ENCODE results near the gene RASSF4.

Gene RASSF4

DNA sequence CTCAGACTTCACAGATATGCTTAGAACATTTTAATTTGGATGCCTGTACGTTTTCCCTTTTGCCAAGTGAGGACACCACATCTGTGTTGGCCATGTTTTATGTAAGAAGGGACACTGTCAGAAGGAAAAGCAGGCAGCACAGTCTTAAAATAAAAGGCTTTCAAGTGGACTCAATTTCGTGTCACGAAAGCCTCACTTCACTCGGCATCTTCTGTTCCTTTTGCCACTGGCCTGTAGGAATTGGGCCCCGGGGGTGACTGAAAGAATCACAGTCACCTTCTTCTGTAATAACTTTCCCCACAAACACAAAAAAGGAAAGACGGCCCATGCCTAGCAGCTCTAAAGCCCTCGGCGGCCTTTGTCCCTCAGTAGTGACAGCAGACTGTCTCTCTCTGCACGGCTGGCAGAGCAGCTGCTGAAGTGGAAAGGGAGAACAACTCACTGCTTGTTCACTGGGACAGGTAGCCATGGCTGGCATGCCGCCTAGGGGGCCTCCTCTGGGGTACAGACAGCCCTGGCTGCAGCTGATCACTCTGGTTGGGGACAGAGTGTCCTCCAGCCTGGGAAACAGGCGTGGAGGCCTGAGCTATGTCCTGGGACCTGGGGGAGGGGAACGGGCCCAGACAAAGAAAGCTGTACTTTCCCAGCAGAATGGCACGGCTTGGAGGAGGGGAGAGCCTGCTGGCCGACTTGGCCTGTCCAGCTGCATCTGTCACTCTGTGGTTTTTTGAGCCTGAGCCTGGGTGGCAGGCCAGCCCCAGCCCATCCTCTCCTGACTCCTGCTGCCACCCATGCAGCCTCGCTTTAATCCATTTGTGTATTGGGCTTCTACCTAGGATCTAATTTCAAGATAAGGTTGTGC lies 4.4 kb downstream of the RASSF4 start:
- DNase-seq: no peak

DNA sequence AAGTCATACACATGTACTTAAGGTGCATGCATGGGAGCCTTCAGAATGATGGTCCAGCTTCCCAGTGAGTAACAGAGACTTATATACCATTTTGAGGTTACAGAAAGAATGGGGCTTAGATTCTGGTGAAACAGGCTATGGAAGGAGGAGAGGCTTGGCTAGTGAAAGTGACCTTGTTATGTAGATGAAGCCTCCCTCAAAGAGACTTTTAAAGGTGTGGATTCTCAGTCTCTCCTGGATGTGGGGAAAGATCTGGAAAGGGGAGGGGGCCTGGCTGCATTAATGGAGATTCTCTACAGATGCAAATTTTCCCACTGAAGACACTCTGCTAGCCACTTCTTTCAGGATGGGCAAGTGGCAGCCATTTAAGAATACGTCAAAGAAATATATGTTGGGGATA lies 5.5 kb downstream of the RASSF4 start:
- no peak for DNase-seq

DNA sequence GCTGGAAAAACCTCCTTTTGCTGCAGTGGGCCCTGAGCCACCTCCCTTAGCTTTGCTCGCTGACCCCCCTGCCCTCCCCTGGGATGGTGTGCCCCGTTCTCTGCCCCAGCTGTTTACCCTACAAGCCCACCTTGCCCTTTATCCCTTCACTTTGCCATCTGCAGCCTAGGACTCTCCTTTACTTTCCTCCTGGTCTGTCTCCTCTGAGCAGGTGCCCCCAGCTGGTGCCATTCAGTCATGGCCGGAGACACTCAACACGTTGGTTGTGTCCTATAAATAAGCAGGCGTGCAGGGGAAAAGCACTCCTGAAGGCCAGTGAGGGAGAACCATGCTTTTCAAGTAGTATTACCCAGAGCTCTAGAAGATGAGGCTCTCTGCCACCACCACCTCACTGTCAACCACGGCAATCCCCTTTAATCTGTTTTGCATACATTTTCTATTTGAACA lies 6.1 kb downstream of the RASSF4 start:
- DNase-seq: no peak

DNA sequence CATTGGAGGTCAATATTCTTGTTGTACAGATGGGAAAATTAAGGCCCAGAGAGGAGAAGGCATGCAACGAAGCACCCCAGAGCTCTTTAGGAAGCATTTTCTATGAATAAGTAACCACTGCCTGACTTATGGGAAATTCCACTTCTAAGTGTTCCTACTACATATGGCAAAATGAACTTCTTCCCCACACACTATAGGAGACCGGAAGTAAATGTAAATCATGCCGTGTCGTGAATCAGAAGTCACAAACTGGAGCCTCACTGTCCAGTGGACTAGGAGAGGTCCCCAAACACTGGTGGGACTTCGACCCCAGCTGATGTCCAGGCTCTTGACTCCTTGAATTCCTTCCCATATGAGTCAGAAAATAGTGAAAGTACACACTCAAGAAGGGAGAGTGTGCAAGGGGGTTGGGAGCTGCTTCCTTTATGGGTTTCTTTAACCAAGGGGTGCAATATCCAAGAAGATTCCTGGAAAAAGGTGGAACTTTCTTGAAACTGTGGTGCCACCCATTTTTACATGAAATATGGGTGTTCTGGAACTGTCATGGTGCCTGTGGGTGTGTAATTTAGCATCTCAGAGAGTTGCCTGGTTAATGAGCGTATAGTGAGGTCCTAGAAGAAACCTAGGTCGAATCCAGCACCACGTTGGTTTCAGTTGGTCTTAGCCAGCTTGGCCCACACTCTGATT lies 6.7 kb downstream of the RASSF4 start:
- DNase-seq: peak; percentile 24

DNA sequence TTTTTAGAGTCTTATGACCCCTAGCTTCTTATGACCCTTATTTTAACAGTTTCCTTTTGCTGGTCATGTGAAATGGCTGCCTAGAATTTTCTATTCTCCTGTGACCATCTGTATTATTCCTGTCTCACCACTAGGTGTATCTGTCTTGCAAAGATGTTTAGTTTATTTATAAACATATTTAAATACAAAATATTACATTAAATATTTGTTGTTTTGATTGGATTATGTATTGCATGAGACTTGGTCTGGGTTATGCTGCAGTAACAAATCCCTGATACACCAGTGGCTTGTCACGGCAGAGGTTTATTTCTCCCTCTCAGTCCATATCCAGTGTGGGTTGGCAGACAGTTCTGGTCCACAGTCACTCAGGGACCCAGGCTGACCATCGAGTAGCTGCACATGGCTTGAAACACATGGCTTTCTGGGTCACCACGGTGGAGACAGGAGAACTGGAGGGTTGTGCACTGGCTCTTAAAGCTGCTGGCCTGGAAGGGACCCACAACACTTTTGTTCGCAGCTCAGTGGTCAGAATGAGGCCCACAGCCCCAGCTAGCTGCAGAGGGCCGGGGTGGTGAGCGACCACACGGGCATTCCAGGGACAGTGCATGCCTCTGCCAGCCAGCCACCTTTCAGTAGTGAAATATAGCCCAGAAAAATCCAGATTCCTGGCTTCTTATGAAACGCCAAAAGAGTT lies 7.4 kb downstream of the RASSF4 start:
- DNase-seq: no peak

DNA sequence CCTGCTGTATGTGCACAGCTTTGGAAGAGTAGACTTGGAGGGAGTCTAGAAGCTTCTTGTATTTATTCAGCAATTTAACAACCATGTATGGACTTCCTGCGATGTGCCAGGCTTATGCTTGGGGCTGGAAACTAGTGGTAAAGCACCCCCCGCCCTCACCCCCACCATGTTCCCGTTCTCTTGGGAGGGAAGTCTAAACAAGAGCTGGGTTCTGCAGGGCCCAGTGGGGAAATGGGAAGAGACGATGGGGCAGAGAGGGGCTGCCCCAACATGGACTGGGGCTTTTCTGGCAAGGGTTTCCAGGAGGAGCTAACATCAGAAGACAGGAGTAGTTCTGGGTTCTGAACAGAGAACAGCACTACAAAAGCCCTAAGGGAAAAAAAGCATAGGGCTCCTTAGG lies 8.0 kb downstream of the RASSF4 start:
- DNase-seq: no peak

DNA sequence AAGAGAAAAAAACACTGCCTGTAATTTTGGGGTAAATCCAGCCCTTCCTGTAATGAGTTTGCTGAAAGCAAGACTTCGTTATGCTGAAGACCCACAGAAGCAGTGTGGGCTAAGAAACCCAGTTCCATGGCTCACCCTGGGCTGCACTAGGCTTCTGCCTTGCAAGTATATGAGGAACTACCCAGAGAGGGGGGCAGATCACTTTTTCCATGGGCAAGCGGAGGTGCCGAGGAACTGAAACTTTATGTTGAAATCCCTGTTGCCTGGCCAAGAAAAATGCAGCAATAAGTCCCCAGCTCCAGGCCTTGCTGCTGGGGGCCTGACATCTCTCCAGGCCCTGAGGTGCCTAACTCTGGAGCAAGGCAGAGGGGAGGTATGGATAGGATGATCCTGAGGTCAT lies 8.5 kb downstream of the RASSF4 start:
- no peak for DNase-seq

DNA sequence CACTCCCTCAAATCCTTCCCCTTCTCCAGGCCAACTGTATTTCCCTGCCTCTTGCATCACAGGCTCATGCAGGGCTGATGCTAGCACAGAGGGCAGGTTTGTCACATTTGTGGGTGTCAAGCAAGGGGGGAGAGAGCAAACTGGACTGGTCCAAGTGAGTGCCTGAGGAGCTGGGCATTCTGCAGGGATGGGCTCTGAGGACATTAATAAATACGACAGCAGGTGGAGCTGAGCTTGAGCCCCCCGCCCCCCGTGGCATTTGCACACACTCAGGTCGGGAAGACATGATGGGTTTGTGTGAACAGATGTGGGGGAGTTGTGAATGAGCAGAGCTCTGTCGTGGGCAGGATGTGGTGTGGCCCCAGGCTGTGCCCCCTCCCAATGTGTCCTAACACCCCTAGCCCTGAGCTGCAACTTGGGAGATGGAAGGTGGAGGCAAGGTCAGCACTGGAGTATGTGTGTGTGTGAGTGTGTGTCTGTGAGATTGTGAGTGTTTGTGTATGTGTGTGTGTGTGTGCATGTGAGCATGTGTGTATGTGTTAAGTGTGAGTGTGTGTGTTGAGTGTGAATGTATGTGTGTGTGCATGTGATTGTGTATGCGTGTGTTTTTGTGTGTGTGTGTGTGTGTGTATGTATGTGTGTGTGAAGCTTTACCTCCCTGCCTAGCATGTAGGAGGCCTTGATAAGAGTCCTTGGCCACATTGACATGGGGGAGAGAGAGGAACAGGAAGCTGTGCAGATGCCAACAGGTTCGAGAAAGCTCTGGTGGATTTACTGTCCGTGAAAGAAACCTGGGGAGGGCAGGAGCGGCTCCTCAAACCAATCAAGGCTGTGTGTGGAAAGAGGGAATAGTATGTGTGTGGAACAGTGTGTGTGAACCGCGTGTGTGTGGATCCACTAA lies 9.1 kb downstream of the RASSF4 start:
- DNase-seq: no peak

DNA sequence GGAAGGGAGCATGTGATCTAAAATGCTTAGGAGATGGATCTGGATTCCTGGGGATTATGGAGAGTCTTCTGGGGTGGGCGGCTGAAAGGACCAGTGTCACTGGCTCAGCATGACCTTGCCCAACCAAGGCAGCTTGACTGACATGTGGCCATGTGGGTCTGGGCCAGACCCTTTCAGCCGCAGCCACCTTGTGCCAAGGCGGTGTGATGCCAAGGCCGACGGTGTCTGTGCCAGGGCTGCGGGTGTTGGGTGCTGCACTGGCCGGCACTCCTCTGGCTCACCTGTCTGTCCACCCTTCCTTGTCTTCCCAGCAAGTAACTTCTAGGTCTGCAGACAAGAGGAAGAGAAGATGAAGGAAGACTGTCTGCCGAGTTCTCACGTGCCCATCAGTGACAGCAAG lies 10.3 kb downstream of the RASSF4 start:
- no peak for DNase-seq

DNA sequence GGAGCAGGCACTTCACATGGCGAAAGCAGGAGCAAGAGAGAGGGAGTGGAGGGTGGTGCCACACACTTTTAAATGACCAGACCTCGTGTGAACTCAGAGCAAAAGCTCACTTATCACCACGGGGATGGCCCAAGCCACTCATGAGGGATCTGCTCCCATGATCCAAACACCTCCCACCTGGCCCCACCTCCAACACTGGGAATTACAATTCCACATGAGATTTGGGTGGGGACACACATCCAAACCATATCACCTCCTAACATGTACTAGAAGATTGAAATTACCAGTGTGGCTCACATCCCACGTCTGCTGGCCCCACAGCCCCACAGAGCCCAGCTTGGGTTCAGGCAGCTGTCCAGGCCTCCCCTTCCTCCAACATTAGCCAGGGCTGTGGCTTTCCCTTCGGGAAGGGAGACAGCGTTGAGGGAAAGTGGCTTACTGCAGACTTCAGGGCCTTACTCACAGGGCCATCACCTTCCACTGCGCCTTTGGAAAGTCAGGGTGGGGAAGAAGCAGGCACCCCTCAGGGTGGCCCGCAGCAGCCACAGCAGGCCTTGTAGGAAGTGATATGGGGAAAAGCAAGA lies 11.3 kb downstream of the RASSF4 start:
- no peak for DNase-seq

DNA sequence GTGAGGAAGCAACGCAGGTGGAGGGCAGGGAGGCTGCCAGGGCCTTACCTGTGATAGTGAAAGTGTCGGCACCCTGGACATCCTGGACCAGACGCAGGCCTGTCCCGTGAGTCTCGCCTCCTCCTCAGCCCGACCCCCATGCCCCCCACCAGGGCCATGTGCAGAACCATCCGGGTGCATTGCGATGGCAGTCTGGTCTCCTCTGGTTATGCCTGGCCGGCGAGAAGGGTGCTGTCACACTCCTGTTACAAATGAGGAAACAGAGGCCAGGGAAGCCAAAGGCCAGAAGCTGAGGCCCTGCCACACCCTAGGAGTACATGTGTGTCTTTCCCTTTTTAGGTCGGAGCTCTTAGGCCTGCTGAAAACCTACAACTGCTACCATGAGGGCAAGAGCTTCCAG lies 11.8 kb downstream of the RASSF4 start:
- no peak for DNase-seq

DNA sequence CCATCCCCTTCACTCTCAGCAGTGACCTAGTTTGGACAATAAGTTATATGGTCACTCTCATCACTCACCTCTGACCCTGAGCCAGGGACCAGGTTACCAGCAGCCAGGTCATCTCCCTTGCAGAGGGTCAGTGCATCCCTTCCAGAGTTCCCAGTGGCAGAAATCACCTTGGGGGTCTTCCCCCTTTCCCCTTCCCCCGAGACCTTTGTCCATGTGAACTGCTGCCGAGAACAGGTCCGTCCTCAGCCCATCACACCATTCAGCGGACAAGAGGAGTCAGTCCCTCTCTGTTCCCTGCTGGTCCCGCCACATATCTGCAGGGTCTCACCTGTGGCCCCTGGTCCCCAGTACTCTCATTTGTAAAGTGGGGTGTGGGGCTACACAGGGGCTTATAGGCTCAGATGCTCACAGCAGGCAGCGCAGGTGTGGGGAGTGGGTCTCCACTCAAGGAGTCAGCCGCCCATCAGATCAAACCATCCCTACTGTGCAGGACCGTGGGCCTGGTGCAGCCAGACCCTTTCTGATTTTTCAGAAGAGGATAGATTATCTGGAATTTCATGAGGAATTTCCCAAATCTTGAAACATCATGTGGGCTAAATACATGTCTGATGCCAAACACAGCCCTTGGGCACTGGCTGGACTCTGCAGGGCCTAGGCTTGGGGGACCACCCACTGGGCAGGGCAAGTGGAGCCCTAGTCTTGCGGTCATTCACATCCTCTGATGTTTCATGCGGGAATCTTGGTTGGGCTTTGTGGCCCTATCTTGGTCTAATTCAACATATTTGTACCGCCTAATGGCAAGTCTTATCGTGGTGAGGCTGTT lies 12.5 kb downstream of the RASSF4 start:
- DNase-seq: no peak

DNA sequence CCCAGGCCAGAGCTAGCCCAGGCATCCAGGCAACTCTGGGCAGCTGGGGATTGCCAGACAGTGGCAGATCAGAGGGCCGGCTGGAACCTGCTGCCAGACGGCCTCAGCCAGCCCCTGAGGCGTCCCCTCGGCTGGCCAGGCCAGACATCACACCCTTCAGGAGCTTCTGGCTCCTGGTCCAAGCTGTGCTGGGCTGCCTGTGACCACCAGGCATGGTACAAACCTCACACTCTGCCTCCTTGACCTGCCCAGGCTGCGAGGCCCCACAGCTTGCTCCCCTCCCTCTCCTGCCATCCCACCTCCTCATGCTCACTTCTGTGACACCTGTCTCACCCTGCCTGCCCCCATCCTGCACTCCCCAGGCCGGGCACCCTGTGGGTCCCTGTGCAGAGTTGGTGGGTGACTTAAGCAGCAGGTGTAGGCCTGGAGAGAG lies 13.3 kb downstream of the RASSF4 start:
- no peak for DNase-seq

DNA sequence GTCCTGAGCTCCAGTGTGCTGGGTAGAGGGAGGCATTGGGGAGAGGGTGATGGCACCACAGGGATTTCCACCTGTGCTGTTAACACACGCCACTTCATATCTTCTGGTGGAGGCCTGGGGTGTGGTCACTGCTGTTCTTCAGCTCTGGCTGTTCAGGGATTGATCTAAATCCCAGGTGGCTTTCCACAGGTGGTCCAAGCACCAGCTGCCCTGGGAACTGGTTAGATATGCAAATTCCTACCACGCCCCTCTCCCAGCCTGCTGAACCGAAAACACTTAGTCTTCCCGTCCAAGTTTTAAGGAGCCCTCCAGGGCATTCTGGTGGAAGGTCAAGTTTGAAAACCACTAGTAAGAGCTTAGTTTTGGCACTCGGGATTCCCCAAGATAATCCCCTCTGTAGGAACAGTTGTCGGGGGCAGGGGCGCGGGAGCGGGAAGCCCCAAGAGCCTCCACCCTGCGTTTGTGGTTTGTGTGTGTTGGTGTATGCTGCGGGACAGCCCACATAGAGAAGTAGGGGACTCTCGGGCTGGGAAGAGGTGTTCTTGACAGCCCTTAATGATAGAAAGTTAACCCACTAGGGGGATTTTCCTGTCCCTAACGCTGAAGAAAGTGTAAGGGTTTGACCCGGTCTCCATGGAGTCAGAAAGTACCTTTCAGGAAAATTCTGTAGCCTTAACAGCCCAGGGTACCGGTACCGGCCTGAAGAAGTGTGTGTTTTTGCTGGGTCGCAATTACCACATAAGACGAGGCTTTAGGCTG lies 13.9 kb downstream of the RASSF4 start:
- no peak for DNase-seq

DNA sequence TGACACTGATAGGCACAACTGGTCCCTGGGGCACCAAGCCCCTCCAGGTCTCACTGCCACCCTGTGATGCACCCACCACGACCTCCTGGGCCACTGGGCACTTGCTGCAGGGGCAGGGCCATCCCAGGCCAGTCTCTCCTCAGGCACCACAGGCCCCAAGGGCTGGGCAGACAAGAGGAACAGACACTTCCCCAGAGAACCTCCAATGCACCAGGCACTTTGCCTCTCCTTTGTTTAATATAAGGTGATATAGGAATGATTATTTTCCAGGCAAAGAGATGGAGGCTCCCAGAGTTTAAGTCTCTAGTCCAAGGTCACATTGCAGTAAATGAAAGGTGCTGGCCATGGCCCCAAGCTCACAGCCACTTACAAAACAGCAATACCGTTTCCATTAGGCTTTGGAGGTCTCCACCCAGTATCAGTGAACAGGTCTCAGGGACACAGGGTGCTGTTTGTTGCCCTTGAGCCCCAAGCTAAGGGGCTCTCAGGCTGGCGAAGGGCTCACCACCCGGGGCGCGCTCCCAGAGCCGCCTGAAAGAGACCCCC lies 14.6 kb downstream of the RASSF4 start:
- no peak for DNase-seq

DNA sequence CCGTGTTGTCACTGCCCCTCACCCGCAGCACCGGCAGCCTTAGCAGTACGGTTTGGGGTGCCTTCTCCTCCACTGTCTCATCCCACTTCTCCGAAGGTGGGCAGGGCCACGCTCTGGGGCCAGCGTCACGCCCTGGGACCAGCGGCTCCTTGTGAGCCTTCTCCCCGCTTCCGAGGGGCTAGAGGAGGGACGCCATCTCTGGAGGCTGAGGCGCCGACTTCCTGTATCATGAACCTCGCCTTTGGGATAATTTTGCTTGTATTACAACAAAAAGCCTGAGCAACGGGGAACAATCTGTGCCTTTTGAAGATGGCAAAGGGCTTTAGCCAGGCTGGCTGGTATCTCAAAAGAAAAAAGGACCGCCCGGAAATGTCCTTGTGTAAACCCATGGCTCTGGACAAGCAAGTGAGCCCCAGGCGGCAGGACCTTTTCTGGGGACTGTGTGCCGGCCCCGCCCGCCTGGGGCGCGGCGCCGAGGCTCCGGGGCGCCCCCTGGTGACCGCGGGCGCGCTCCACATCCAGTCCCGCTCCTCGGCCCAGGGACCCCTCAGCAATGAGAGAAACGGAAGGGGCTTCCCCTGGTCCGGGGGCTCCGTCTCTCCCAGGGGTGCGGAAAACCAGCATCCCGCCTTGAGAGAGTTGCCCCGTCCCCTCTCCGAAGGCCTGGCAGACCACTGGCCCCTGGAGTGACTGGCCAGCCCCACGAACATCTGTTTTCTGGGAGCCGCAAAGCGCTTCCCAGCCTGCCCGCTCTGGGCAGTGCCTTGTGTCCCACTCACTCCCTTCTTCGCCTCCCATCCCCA lies 15.2 kb downstream of the RASSF4 start:
- peak; percentile 61 for DNase-seq

DNA sequence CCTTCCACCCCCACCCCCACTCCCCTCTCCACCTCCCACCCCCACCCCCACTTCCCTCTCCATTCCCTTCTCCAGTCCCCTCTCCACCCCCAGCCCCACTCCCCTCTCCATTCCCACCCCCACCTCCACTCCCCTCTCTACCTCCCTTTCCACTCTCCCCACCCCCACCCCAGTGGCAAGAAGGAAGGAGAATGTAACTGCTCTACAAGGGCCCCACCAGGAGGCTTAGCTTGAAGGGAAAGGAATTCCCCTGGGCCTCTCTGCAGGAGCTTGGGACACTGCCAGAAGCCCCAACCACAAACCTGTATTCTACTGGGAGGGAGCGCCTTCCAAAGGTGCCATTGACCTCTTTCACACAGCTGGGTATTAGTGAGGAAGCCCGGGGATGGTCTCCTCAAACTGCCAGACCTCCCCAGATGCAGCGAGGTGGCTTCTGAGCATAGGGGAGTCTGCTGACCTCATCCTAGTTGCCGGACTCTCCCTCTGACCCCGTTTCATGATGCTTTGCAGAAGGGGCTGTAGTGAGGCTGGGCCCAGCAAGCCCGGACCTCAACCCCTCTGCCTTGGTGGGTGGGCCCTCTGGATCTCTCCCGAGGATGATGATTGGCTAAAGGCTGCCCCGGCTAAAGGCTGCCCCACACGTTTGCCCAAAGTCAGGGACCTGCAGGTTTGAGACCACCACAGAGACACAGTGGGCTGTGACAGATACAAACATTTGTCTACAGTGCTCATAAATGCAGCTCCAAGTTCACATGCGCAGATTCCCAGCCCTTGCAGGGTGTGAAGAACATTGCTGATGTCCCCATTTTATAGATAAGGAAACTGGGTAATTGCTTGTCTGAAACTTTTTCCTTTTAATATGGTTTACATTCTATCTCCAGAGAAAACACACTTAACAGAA lies 16.1 kb downstream of the RASSF4 start:
- DNase-seq: peak; percentile 73

Data from fibroblast of skin of abdomen (primary cell).